AG09309 (cell line): ENCODE data around the gene UQCRC1.

Source experiments
- DNase-seq: peaks from one replicate; pipeline ENCODE4 v3.0.0-alpha.2; 2010; ENCODE audit warnings: low read depth
- H3K4me3 ChIP-seq: 2 replicates; pipeline ENCODE4 v1.5.1; 2011; ENCODE audit warnings: mild to moderate bottlenecking, low read depth, low read length, moderate library complexity; ENCODE audit not compliant: control insufficient read depth
- CTCF ChIP-seq: IDR thresholded peaks from 2 replicates; pipeline ENCODE4 v1.5.1; 2011; ENCODE audit warnings: mild to moderate bottlenecking, low read depth, low read length, inconsistent platforms; ENCODE audit not compliant: insufficient read depth, control insufficient read depth; ENCODE audit errors: missing control alignments

The UQCRC1 gene

GRCh38 chr3:48588230-48588629 is 21.2 kb downstream of the UQCRC1 start:
- TF ChIP-seq CTCF: no peak
- DNase-seq: no peak
- no peak overlapping the region for H3K4me3 ChIP-seq

- no peak for DNase-seq
- no peak overlapping the region for H3K4me3 ChIP-seq
- TF ChIP-seq CTCF: no peak
These were observed 21.8 kb downstream of the UQCRC1 start for GRCh38 chr3:48587686-48588085.

GRCh38 chr3:48585411-48585810 is 24.0 kb downstream of the UQCRC1 start:
- no peak overlapping the region for H3K4me3 ChIP-seq
- TF ChIP-seq CTCF: no peak
- DNase-seq: no peak

- TF ChIP-seq CTCF: no peak
- no peak for DNase-seq
- no peak overlapping the region for H3K4me3 ChIP-seq
These were observed 24.6 kb downstream of the UQCRC1 start for GRCh38 chr3:48584836-48585235.

GRCh38 chr3:48581621-48582481 is 27.6 kb downstream of the UQCRC1 start:
- DNase-seq: no peak
- H3K4me3 ChIP-seq: no peak overlapping the region
- no peak for TF ChIP-seq CTCF

GRCh38 chr3:48576647-48577046 is 32.8 kb downstream of the UQCRC1 start:
- TF ChIP-seq CTCF: no peak
- H3K4me3 ChIP-seq: no peak overlapping the region
- DNase-seq: no peak
